EH (cell line): ENCODE measurements around the gene MS4A6E.

Experiments used
- DNase-seq: peaks from one replicate; pipeline ENCODE4 v3.0.0-alpha.2; 2015; ENCODE audit warnings: low read depth

MS4A6E gene

GRCh38 chr11:60375316-60375715 is 48.3 kb downstream of the MS4A6E start:
- DNase-seq, result no peak

GRCh38 chr11:60376601-60377000 is 49.5 kb downstream of the MS4A6E start:
- DNase-seq, result no peak

GRCh38 chr11:60377401-60378136 is 50.5 kb downstream of the MS4A6E start:
- no peak for DNase-seq

GRCh38 chr11:60378354-60378753 is 51.3 kb downstream of the MS4A6E start, which contains the start of gene MS4A7:
TSS of gene MS4A7 (plus strand) at chr11:60378532. CDS start at chr11:60383142, 4,610 bp downstream.
- no peak for DNase-seq

GRCh38 chr11:60389279-60389910 is 62.3 kb downstream of the MS4A6E start:
- DNase-seq, result no peak

GRCh38 chr11:60390419-60390818 is 63.4 kb downstream of the MS4A6E start:
- no peak for DNase-seq
